ENCODE measurements around the gene NMB.
A peak's percentile ranks its signal among the peaks of the same experiment; 100 is the strongest.

NMB gene

DNA sequence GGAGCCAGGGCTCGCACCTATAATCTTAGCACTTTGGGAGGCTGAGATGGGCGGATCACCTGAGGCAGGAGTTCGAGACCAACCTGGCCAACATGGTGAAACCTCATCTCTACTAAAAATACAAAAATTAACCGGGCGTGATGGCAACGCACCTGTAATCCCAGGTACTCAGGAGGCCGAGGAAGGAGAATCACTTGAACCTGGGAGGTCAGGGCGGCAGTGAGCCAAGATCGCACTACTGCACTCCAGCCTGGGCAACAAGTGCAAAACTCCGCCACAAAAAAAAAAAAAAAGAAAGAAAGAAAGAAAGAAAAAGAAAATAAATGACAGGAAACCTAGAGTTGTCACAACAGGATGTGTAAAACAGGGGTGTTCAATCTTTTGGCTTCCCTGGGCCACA is 3.0 kb upstream of the NMB start:
- TF ChIP-seq POLR2AphosphoS5 (IDR thresholded peaks at IDR 0.05; ENCODE audit: low read depth) (no peak), CTCF (IDR thresholded peaks at IDR 0.05; ENCODE audit: insufficient read depth, low read length) (no peak), GABPA (IDR thresholded peaks at IDR 0.05; ENCODE audit: low read depth) (no peak)
- Histone ChIP-seq H3K27me3 (ENCODE audit: insufficient read depth, poor library complexity, severe bottlenecking) (no peaks in the 10 kb centered on the region), H3K27ac (replicated peaks) (no peak overlapping the region), H3K4me3 (replicated peaks; ENCODE audit: insufficient read depth, low read length) (no peak overlapping the region)
- no peak for DNase-seq (ENCODE audit: low read depth in 1 of 2, low spot score in 1 of 2)

- H3K4me3 ChIP-seq (replicated peaks; ENCODE audit: insufficient read depth, low read length): no peak overlapping the region
- no peak for TF ChIP-seq GABPA (IDR thresholded peaks at IDR 0.05; ENCODE audit: low read depth)
- TF ChIP-seq REST (IDR thresholded peaks at IDR 0.05; ENCODE audit: insufficient replicate concordance, low read depth): no peak
- no peak for TF ChIP-seq SPI1 (IDR thresholded peaks at IDR 0.05; ENCODE audit: borderline replicate concordance, low read depth)
- no peak for TF ChIP-seq POLR2AphosphoS5 (IDR thresholded peaks at IDR 0.05; ENCODE audit: low read depth)
- TF ChIP-seq CTCF (IDR thresholded peaks at IDR 0.05; ENCODE audit: insufficient read depth, low read length): no peak
- no peak overlapping the region for H3K27ac ChIP-seq (replicated peaks)
- DNase-seq (ENCODE audit: low read depth in 1 of 2, low spot score in 1 of 2): no peak
- no peaks in the 10 kb centered on the region for H3K27me3 ChIP-seq (ENCODE audit: insufficient read depth, poor library complexity, severe bottlenecking)
Measured at GRCh38 chr15:84659904-84660781, 2.1 kb upstream of the NMB start.

DNA sequence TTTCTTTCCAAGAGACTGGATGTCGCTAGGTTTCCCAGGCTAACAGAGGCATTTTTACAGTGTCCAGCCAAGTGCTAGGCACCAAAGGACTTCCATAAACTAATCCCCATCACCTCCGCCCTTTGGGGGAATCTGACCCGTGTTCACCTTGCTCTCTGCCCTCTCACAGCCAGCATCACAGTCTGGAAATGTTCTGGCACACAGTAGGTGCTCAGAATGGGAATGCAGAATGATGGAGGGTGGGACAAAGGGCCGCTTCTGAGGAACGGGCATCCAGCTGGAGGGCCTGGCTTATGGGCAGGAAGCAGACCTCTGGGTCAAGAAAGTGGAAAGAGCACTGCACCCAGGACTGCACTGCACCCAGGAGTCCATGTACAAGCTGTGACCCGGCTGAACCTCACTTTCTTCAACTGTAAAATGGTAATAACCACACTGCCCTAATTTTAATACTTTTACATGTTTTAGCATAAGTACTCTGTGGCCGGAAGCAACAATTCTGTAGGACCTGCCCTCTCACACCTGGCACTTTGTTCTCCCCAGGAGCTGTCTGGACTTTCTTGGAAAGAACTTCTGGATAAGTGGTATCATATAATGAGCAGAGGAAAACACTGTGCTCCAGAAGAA is 901 bp upstream of the NMB start:
- H3K27me3 ChIP-seq (ENCODE audit: insufficient read depth, poor library complexity, severe bottlenecking): no peaks in the 10 kb centered on the region
- TF ChIP-seq SPI1 (IDR thresholded peaks at IDR 0.05; ENCODE audit: borderline replicate concordance, low read depth) (no peak), REST (IDR thresholded peaks at IDR 0.05; ENCODE audit: insufficient replicate concordance, low read depth) (no peak), POLR2AphosphoS5 (IDR thresholded peaks at IDR 0.05; ENCODE audit: low read depth) (no peak), CTCF (IDR thresholded peaks at IDR 0.05; ENCODE audit: insufficient read depth, low read length) (no peak), GABPA (IDR thresholded peaks at IDR 0.05; ENCODE audit: low read depth) (no peak)
- peak overlapping the region; percentile 53 for H3K4me3 ChIP-seq (replicated peaks; ENCODE audit: insufficient read depth, low read length)
- H3K27ac ChIP-seq (replicated peaks): no peak overlapping the region
- DNase-seq (ENCODE audit: low read depth in 1 of 2, low spot score in 1 of 2): no peak

Measured in HL-60 (cell line).